ENCODE measurements around the gene ZNF670.

ZNF670 gene

GRCh38 chr1:247103859-247104591, 25.4 kb upstream of the ZNF670 start, which contains the start of gene ZNF669:
TSS of gene ZNF669 (minus strand) at chr1:247104356. CDS start at chr1:247104199, 157 bp downstream.
- peak; percentile 80 for DNase-seq (ENCODE audit: low read depth)

- no peak for DNase-seq (ENCODE audit: low read depth)
Observed at GRCh38 chr1:247102381-247102780, 23.8 kb upstream of the ZNF670 start.

DNA sequence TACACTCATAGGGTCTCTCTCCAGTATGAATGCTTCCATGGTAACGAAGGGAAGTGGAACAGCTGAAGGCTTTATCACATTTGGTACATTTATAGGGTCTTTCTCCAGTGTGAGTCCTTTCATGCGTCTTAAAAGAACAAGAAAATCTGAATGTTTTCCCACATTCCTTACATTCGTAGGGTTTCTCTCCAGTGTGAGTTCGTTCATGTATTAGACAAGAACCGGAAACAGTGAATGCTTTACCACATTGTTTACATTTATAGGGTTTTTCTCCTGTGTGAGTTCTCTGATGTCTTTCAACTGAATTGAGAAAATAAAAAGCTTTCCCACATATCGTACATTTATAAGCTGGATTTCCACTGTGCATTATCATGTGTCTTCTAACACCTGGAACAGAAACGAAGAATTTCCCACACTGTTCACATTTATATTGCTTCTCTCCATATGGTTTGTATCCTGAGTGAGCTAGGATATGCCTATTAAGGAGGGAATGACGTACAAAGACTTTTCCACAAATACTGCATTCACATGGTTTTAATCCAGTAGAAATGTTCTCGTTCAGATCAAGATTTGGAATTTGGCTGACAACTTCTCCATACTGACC, 22.2 kb upstream of the ZNF670 start:
- DNase-seq (ENCODE audit: low read depth): no peak

- no peak for DNase-seq (ENCODE audit: low read depth)
Observed at GRCh38 chr1:247096958-247097357, 18.3 kb upstream of the ZNF670 start.

DNA sequence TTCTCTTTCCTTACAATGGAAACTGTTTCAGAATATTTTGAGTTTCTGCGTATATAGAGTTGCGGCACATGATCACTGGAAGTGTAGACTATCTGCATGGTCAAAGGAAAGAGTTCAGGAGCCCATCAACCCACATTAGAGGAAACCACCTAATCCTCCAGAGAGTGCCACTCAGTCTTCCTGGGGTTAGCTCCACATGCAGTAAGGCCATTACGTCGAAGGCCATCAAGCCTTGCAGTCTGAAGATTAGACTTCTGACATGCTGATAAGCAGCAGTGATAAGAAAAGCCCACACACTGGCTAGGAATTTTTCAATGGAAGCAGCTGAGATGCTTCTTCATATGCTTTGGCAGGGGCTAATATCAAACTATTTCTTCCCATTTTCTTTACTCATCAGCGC, 17.9 kb upstream of the ZNF670 start:
- no peak for DNase-seq (ENCODE audit: low read depth)

DNA sequence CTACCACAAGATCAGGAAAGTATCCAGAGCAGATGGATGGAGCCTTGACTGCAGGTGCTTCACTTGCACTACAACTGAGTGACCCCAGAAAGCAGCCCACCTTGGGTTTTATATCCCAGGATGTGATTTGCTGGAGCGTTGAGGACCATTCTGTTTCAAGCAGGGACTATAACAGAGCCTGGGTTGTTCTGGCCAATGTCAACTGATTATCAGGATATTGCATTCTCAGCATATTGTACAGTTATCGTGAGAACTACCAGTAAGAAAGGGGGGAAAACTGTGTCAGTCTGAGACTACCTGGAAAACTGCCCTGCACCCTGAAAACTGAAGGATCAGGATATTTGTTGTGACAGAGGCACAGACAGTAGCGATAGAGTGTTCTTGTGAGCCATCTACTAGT, 17.5 kb upstream of the ZNF670 start:
- no peak for DNase-seq (ENCODE audit: low read depth)

DNA sequence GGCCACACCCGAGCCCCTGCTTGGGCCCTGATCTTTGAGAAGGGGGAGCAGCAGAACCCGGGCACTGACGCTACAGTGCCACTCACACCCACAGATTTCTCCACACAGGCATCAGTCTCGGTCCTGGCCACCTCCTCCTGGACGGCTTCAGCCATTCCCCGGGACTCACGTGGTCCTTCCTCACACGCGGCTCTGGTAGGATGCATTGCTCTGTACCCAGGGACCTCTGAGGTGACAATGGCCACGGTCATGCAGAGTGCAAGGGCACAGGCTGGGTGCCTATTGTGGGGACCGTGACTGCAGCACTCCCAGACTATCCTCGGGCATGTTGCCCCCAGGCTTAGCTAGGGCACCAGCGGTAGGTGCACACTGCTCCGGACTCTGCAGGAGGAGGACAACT, 11.8 kb upstream of the ZNF670 start:
- DNase-seq (ENCODE audit: low read depth): no peak

GRCh38 chr1:247089616-247090375, 11.2 kb upstream of the ZNF670 start:
- DNase-seq (ENCODE audit: low read depth): no peak

GRCh38 chr1:247088967-247089366, 10.4 kb upstream of the ZNF670 start:
- no peak for DNase-seq (ENCODE audit: low read depth)

DNA sequence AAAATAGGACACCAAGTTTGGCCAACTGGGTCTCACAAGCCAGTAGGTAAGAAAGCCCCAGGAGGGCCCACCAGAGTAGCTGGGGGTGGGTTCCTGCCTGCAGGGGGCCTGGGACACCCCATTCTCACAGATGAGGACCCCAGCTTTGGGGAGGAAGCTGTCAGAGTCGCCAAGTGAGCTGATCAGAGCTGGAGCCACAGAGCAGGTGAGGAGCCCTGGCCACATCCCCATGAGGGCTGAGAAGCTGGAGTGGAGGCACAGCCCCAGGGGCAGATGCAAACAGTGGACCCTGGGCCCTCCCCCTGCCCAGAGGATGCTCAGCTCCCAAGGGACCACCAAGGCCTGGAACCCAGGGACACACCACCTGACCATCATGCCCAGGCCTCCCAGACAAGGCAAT, 8.6 kb upstream of the ZNF670 start:
- DNase-seq (ENCODE audit: low read depth): no peak

- DNase-seq (ENCODE audit: low read depth): no peak
Observed at GRCh38 chr1:247085310-247085709, 6.7 kb upstream of the ZNF670 start.

DNA sequence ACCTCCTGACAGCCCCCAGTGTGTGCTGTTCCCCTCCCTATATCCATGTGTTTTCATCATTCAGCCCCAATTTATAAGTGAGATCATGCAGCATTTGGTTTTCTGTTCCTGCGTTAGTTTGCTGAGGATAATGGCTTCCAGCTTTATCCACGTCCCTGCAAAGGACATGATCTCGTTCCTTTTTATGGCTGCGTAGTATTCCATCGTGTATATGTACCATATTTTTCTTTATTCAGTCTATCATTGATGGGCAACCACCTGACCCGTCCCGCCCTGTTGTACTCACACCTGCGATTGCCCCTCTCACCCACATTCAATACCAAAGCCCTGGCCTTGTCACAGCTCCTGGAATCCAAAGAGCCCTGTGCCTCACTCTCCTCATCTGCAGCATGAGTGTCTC, 6.2 kb upstream of the ZNF670 start:
- no peak for DNase-seq (ENCODE audit: low read depth)

GRCh38 chr1:247079141-247079874, 697 bp upstream of the ZNF670 start:
- no peak for DNase-seq (ENCODE audit: low read depth)

GRCh38 chr1:247077876-247078257, 744 bp downstream of the ZNF670 start:
- DNase-seq (ENCODE audit: low read depth): no peak

DNA sequence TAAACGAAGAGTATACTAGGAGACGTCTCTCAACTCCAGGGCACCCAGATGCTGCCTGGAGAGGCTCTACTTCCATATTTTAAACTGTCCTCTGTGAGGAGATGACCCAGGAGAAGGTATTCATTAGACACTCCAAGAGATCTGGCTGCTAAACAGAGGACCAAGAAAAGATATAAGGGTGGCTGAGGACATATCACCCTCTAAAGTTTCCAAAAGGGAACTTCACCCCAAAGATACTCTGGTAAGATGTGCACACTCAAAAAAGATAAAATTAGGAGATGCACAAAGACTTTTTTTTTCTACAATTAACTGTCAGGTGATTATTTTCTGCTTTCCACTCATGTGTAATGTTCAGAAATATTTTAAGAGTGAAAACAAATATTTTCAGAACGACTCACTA, 1.4 kb downstream of the ZNF670 start:
- DNase-seq (ENCODE audit: low read depth): no peak

GRCh38 chr1:247070645-247071044, 8.0 kb downstream of the ZNF670 start:
- no peak for DNase-seq (ENCODE audit: low read depth)

DNA sequence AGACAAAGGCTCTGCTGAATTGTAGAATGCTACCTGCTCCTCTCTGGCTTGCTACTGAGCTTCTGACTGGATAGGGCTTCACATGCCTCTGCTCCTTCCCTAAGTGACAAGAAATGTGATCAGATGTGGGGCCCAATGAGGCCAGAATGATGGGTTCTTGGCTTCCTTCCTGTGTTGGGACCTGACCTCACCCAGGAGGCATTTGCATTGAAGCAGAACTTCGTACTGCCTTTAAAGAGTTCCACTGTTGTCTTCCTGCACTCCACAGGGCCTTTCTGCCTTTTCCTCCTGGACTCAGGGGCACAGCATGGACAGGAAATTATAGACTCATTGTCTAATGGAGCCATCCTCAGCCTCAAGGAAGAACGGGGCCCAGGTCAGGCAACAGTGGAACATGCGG, 14.3 kb downstream of the ZNF670 start:
- no peak for DNase-seq (ENCODE audit: low read depth)

DNA sequence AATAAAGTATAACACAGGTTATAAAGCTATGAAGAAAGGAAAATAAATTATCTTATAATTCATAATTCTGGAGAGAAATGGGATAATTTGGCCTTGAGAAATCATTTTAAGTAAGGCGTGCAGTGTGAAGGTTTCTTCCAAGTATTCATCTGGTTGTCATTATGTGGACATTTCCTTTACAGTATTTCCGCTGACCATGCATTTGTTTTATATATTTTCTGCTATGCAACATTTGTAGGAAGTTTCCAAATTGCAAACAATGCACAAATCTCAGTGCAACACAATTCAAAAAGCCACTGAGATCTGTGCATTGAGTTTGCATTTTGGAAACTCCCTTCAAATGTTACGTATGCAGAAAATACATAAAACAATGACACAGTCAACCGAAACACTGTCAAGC, 17.8 kb downstream of the ZNF670 start:
- DNase-seq (ENCODE audit: low read depth): no peak

- no peak for DNase-seq (ENCODE audit: low read depth)
Observed at GRCh38 chr1:247056071-247056470, 22.5 kb downstream of the ZNF670 start.

DNA sequence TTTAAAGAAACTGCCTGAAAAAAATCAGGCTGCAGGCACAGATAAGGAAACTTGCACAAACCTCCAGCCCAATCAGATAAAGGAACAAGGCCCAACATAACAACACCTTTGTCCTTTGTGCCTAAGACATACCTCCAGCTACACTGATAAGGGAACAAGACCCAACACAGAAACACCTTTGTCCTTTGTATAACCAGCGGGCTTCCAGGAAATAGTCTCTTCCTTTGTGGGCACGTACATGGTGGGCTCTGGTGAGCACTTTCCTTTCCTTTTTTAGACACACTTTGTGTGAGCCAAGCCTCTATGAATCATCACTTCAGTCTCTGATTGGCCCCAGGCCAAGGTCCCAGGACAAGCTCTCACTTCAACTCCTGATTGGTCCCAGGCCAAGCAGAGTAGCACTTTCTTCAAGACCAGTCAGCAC, 23.6 kb downstream of the ZNF670 start:
- DNase-seq (ENCODE audit: low read depth): no peak

GRCh38 chr1:247047702-247048101, 30.9 kb downstream of the ZNF670 start:
- DNase-seq (ENCODE audit: low read depth): no peak

- no peak for DNase-seq (ENCODE audit: low read depth)
Observed at GRCh38 chr1:247047260-247047659, 31.4 kb downstream of the ZNF670 start.

Data from stimulated activated CD8-positive, alpha-beta memory T cell treated with anti-CD3 and anti-CD28 coated beads, Interleukin-15, amount 100 ng/mL, for 1 hour (primary cell).